AG04449 (cell line): ENCODE results near the gene GANC.

Experiments
- CTCF ChIA-PET: fragments of 350-600 bp; formaldehyde crosslinking; extraction: SDS; loops from one replicate; lab custom pipeline; 2021; ENCODE audit warnings: antibody characterized with exemption; lab: Yijun Ruan, JAX
- POLR2A ChIA-PET: fragments of 400-600, 350-600 bp; formaldehyde crosslinking; extraction: SDS; loops from one replicate; lab custom pipeline; 2020; ENCODE audit warnings: antibody characterized with exemption, inconsistent platforms; lab: Yijun Ruan, JAX
- DNase-seq: peaks from one replicate; pipeline ENCODE4 v3.0.0-alpha.2; 2010; ENCODE audit warnings: low read depth, low spot score
- H3K4me3 ChIP-seq: 2 replicates; pipeline ENCODE4 v1.5.1; 2011; ENCODE audit warnings: low read depth, mild to moderate bottlenecking, control low read depth, low read length
- CTCF ChIP-seq: IDR thresholded peaks from one replicate; pipeline ENCODE4 v1.5.1; 2011; ENCODE audit warnings: mild to moderate bottlenecking, moderate library complexity, low read length, control low read depth, inconsistent platforms; ENCODE audit not compliant: insufficient read depth; ENCODE audit errors: missing control alignments

The GANC gene

GRCh38 chr15:42392309-42393024 is 119.5 kb downstream of the GANC start:
- H3K4me3 ChIP-seq, result no peak overlapping the region
- POLR2A ChIA-PET, result no interaction called here
- no peak for TF ChIP-seq CTCF
- CTCF ChIA-PET, result interaction anchor here (1.1 to 1.6 kb wide), 2 partner anchors 9 to 130 kb away, joined by 3 to 4 read pairs; no protein-coding TSS in a partner anchor
- DNase-seq, result no peak

- CTCF ChIA-PET, result interaction anchor here (1.0 kb wide), 1 partner anchor 11 kb away, joined by 3 read pairs; no protein-coding TSS in a partner anchor
- no peak for DNase-seq
- no peak for TF ChIP-seq CTCF
- POLR2A ChIA-PET, result no interaction called here
- no peak overlapping the region for H3K4me3 ChIP-seq
Measured at GRCh38 chr15:42394106-42394505, 121.1 kb downstream of the GANC start.

GRCh38 chr15:42395838-42396237 is 122.8 kb downstream of the GANC start:
- ChIA-PET CTCF (interaction anchor here (1.3 to 8.0 kb wide), 2 partner anchors 10 to 13 kb away, joined by 4 to 58 read pairs; no protein-coding TSS in a partner anchor), POLR2A (no interaction called here)
- no peak for TF ChIP-seq CTCF
- DNase-seq, result no peak
- H3K4me3 ChIP-seq, result no peak overlapping the region

GRCh38 chr15:42401544-42402454 is 128.8 kb downstream of the GANC start:
- TF ChIP-seq CTCF, result no peak
- no peak for DNase-seq
- ChIA-PET CTCF (interaction anchor here (8.0 kb wide), 1 partner anchor 16 kb away, joined by 58 read pairs; no protein-coding TSS in a partner anchor), POLR2A (no interaction called here)
- no peak overlapping the region for H3K4me3 ChIP-seq

- no peak overlapping the region for H3K4me3 ChIP-seq
- no peak for TF ChIP-seq CTCF
- CTCF ChIA-PET, result interaction anchor here (8.0 kb wide), 1 partner anchor 17 kb away, joined by 58 read pairs; no protein-coding TSS in a partner anchor
- DNase-seq, result no peak
- POLR2A ChIA-PET, result interaction anchor here (0.8 kb wide), 1 partner anchor 65 kb away, joined by 3 read pairs; no protein-coding TSS in a partner anchor
Measured at GRCh38 chr15:42402455-42403205, 129.6 kb downstream of the GANC start.
